Hepatocyte (in vitro differentiated cells): ENCODE measurements around the gene PRDM16.

Source experiments
- EZH2 ChIP-seq: fragments of 200-600 bp; sonication (generic); IDR thresholded peaks from 2 replicates; pipeline ENCODE4 v1.6.1; 2016; ENCODE audit warnings: antibody characterized with exemption, mild to moderate bottlenecking, borderline replicate concordance
- TF ChIP-seq, protein P1 (sequence below): fragments of 200-600 bp; sonication (generic); IDR thresholded peaks from 2 replicates; pipeline ENCODE4 v1.5.1; 2016; ENCODE audit warnings: antibody characterized with exemption, mild to moderate bottlenecking; ENCODE audit not compliant: poor library complexity

DNA sequence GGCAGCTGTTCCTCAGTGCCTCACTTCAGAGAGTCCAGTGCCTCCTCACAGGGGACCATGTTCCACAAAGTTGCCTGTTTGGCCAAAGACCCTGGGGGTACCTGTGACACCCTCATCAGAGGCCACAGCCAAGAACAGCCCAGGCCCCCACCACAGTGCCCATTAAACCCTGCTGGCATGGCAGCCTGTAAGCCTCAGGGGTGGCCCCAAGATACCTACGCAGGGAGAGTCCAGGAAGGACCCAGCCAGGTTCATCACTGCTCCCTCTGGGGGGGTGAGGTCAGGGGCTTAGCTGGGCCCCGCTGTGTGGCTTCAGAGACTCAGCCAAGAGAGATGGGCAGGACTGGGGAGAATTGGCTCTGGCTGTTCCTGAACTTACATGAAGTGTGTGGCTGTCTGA lies 19.1 kb upstream of the PRDM16 start:
- TF ChIP-seq EZH2, result no peak
- TF ChIP-seq, protein P1, sequence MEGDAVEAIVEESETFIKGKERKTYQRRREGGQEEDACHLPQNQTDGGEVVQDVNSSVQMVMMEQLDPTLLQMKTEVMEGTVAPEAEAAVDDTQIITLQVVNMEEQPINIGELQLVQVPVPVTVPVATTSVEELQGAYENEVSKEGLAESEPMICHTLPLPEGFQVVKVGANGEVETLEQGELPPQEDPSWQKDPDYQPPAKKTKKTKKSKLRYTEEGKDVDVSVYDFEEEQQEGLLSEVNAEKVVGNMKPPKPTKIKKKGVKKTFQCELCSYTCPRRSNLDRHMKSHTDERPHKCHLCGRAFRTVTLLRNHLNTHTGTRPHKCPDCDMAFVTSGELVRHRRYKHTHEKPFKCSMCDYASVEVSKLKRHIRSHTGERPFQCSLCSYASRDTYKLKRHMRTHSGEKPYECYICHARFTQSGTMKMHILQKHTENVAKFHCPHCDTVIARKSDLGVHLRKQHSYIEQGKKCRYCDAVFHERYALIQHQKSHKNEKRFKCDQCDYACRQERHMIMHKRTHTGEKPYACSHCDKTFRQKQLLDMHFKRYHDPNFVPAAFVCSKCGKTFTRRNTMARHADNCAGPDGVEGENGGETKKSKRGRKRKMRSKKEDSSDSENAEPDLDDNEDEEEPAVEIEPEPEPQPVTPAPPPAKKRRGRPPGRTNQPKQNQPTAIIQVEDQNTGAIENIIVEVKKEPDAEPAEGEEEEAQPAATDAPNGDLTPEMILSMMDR, result no peak
